ENCODE measurements around the gene DUSP3.

DNA sequence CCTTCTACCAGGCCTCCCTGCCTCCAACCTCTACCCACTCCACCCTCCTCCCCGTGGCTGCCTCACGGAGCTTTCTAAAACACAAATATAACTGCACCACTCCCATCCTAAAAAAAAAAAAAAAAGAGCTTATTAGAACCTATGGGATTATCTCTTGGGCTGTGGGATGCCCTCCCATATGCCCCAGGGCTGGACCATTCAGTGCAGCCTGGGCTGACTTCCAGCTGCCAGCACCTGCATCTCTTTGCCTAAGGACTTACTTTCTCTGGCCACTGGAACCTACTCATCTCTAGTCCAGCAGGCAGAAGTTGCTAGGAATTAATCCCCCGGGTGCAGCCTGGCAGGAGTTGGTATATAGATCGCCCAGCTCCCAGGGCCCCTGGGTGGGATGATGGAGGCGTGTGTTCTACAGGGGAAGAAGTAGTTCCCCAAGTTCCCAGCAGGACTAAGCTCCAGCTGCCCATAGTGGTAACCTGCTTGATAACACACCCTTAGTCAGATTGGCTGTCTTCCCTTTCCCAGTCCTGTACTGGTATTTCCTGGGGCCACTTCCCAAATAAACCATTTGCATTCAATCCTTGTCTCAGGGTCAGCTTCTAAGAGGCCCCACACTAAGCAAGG lies 43.9 kb upstream of the DUSP3 start:
- no peak for TF ChIP-seq EZH2 (IDR thresholded peaks at IDR 0.05; ENCODE audit: low read depth)
- TF ChIP-seq, protein P1, sequence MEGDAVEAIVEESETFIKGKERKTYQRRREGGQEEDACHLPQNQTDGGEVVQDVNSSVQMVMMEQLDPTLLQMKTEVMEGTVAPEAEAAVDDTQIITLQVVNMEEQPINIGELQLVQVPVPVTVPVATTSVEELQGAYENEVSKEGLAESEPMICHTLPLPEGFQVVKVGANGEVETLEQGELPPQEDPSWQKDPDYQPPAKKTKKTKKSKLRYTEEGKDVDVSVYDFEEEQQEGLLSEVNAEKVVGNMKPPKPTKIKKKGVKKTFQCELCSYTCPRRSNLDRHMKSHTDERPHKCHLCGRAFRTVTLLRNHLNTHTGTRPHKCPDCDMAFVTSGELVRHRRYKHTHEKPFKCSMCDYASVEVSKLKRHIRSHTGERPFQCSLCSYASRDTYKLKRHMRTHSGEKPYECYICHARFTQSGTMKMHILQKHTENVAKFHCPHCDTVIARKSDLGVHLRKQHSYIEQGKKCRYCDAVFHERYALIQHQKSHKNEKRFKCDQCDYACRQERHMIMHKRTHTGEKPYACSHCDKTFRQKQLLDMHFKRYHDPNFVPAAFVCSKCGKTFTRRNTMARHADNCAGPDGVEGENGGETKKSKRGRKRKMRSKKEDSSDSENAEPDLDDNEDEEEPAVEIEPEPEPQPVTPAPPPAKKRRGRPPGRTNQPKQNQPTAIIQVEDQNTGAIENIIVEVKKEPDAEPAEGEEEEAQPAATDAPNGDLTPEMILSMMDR (conservative IDR thresholded peaks at IDR 0.05): no peak

All from PC-9 (cell line).